ENCODE data around the gene KCNH1.

DNA sequence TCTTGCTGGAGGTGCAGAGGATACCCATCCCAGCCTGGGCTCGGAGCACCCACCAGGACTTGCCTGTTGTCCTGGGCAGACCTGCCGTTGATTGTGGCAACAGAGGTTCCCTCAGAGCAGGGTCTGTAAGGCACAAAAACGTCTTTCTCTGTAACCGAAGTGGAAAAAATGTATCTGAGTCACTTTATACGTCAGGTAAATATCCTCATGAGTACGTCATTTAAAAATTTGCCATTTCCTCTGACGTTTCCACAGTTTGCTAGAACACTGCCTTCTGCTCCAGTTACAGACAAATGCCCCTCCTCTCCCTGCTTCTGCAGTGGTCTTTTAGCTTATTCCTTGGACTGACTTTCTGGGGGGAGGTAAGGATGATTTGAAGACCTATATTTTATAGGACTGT, 478.4 kb downstream of the KCNH1 start:
- no peak for TF ChIP-seq POLR2A (IDR thresholded peaks at IDR 0.05)
- TF ChIP-seq, protein P1, sequence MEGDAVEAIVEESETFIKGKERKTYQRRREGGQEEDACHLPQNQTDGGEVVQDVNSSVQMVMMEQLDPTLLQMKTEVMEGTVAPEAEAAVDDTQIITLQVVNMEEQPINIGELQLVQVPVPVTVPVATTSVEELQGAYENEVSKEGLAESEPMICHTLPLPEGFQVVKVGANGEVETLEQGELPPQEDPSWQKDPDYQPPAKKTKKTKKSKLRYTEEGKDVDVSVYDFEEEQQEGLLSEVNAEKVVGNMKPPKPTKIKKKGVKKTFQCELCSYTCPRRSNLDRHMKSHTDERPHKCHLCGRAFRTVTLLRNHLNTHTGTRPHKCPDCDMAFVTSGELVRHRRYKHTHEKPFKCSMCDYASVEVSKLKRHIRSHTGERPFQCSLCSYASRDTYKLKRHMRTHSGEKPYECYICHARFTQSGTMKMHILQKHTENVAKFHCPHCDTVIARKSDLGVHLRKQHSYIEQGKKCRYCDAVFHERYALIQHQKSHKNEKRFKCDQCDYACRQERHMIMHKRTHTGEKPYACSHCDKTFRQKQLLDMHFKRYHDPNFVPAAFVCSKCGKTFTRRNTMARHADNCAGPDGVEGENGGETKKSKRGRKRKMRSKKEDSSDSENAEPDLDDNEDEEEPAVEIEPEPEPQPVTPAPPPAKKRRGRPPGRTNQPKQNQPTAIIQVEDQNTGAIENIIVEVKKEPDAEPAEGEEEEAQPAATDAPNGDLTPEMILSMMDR (IDR thresholded peaks at IDR 0.05), result no peak

All from testis (tissue), 2 donors.